Body of pancreas (tissue), 4 donors: ENCODE data around the gene TMEM9.

Experiments
- CTCF ChIP-seq, 7 experiments: fragments of 450-650 bp in 4 of 7; fragments of 200-600 bp in 3 of 7; sonication (generic) in 3 of 7; IDR thresholded peaks; one replicate each; pipeline ENCODE4 v1.5.1; 2016 to 2019; ENCODE audit warnings: antibody characterized with exemption in 7 of 7
- POLR2A ChIP-seq, 3 donors: fragments of 450-650 bp; IDR thresholded peaks; one replicate each; pipeline ENCODE4 v1.6.1; 2016; ENCODE audit warnings: antibody characterized with exemption in 3 of 3, mild to moderate bottlenecking in 2 of 3

GRCh38 chr1:201141418-201141817, 12.9 kb downstream of the TMEM9 start:
- no peak for TF ChIP-seq CTCF (IDR thresholded peaks at IDR 0.05)
- no peak for TF ChIP-seq POLR2A (IDR thresholded peaks at IDR 0.05)
